Prostate gland (tissue), 2 donors: ENCODE measurements around the gene CRACR2A. TPM values are rescaled to one million over a fixed set of nuclear protein-coding genes. Genes with fewer than 3 reads are reported as not detected.

Source experiments
- DNase-seq: peaks from one replicate; pipeline ENCODE4 v3.0.0-alpha.2; 2019; ENCODE audit warnings: low spot score
- H3K27ac ChIP-seq, 2 donors: fragments of 200-600 bp; sonication (generic); 2 replicates each; pipeline ENCODE4 v1.5.1; 2017 to 2019
- H3K27me3 ChIP-seq: fragments of 200-600 bp; sonication (generic); replicated peaks from 2 replicates; pipeline ENCODE4 v1.5.1; 2019; ENCODE audit not compliant: insufficient read depth
- H3K36me3 ChIP-seq, 2 donors: fragments of 200-600 bp; sonication (generic); 1 replicate in 1 of 2; 2 replicates in 1 of 2; pipeline versions ENCODE4 v1.5.1 to v1.8.1; 2017 to 2019
- H3K4me1 ChIP-seq: fragments of 200-600 bp; sonication (generic); replicated peaks from 2 replicates; pipeline ENCODE4 v1.5.1; 2019
- H3K4me3 ChIP-seq, 2 donors: fragments of 200-600 bp; sonication (generic); 2 replicates each; pipeline ENCODE4 v1.5.1; 2017 to 2019
- H3K9me3 ChIP-seq: fragments of 200-600 bp; sonication (generic); 2 replicates; pipeline ENCODE4 v1.5.1; 2017
- POLR2A ChIP-seq: fragments of 450-650 bp; IDR thresholded peaks from one replicate; pipeline ENCODE4 v1.6.1; 2016; ENCODE audit warnings: antibody characterized with exemption, mild to moderate bottlenecking
- POLR2AphosphoS5 ChIP-seq: sonication (generic); formaldehyde crosslinking; IDR thresholded peaks from one replicate; pipeline ENCODE4 v1.6.1; 2017; ENCODE audit warnings: antibody characterized with exemption
- WGBS: methylation state at CpG from one replicate; pipeline ENCODE4 v1.1.5; 2018; 5-methylcytosine and 5-hydroxymethylcytosine counted together
- intact Hi-C: fragments of 100-400 bp; cut with DNase I; formaldehyde crosslinking; loops from one replicate; pipeline ENCODE4 v1.14.2; 2022
- total RNA-seq, 2 donors: library from RNA; depleted of rRNA; stranded (reverse); fragments of >200 nt; gene quantifications; one replicate each; pipeline ENCODE4 v1.1.0, GENCODE V29; 2016
- TF ChIP-seq, protein P1 (sequence below), 4 experiments: fragments of 200-600 bp in 2 of 4; fragments of 450-650 bp in 2 of 4; sonication (generic) in 2 of 4; IDR thresholded peaks; 1 replicate in 3 of 4; 2 replicates in 1 of 4; pipeline ENCODE4 v1.5.1; 2016 to 2019; ENCODE audit warnings: antibody characterized with exemption in 4 of 4, mild to moderate bottlenecking in 2 of 4, moderate library complexity in 2 of 4

The CRACR2A gene
- total RNA-seq, 2 donors from 2014 or later = 21.6 to 39.1 TPM

DNA sequence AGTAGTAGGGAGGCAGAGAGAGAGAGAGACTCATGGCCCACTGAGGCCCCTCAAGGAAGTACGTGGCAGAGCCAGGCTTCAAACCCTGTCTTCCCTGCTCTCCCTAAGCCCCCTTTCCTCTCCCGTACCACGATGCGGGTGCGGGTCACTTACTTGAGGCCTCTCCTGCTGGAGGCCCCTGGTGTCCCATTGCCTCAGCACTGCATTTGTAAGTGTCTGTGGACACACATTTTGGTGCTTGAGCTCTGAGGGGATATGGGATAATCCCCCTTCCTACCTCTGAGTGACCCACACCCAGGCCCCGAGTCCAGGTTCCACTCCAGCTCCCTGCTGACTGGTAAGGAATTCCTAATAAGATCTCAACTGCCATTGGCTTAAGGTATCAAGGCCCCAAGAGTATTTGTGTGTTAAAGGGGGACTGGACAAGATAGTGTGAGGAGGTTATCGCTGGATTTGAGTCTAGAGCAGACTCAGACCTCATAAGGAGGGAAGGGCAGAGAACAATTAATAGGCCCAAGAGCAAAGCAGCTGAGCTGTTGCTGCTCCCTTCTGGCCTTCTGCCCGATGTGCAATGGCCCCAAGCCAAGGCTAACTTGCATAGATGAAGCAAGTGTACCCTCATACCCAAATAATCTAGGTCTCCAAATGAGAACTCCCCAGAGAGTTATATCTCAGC is 71.9 kb downstream of the CRACR2A start:
- WGBS = 60% methylated on average over 8 of the region's 8 CpGs
- intact Hi-C loops = no loop called here
- H3K9me3 ChIP-seq = no peaks in the 10 kb centered on the region
- H3K27me3 ChIP-seq = no peaks in the 10 kb centered on the region
- DNase-seq = peak; percentile 56
- no peaks in the 10 kb centered on the region for H3K36me3 ChIP-seq
- no peak overlapping the region for H3K4me3 ChIP-seq
- H3K27ac ChIP-seq = peak overlapping the region in 1 of 2 donors; percentile 30
- peaks cover 3% of the 10 kb centered on the region for H3K4me1 ChIP-seq
- TF ChIP-seq POLR2A (no peak), POLR2AphosphoS5 (no peak)
- TF ChIP-seq, protein P1, sequence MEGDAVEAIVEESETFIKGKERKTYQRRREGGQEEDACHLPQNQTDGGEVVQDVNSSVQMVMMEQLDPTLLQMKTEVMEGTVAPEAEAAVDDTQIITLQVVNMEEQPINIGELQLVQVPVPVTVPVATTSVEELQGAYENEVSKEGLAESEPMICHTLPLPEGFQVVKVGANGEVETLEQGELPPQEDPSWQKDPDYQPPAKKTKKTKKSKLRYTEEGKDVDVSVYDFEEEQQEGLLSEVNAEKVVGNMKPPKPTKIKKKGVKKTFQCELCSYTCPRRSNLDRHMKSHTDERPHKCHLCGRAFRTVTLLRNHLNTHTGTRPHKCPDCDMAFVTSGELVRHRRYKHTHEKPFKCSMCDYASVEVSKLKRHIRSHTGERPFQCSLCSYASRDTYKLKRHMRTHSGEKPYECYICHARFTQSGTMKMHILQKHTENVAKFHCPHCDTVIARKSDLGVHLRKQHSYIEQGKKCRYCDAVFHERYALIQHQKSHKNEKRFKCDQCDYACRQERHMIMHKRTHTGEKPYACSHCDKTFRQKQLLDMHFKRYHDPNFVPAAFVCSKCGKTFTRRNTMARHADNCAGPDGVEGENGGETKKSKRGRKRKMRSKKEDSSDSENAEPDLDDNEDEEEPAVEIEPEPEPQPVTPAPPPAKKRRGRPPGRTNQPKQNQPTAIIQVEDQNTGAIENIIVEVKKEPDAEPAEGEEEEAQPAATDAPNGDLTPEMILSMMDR (IDR thresholded peaks at IDR 0.05) = peak in 2 of 4 experiments; percentile 15

DNA sequence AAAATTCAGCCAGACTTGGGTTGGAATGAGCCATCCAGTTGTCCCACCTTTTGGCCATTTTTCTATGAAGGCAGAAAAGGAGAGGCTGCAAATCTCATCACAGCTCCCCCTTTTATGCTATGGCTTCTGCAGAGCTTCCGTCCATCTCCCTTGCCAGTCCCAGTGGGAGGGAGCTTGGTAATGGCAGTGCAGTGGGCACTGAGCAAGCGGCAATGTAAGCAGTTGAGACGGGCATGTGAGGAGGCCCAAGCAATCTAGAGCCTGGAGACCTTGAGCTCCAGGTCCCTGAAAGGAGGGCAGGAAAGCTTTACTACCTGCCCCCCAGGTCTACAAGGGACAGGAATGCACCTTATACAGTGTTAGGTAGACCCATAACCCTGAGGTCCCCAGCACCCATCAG is 73.1 kb downstream of the CRACR2A start:
- no peak for DNase-seq
- 83% methylated on average over 3 of the region's 3 CpGs for WGBS
- Histone ChIP-seq H3K9me3 (no peaks in the 10 kb centered on the region), H3K27ac (no peak overlapping the region), H3K36me3 (no peaks in the 10 kb centered on the region), H3K4me1 (peaks cover 3% of the 10 kb centered on the region), H3K4me3 (no peak overlapping the region), H3K27me3 (no peaks in the 10 kb centered on the region)
- TF ChIP-seq POLR2A (no peak), POLR2AphosphoS5 (no peak)
- TF ChIP-seq, protein P1 (IDR thresholded peaks at IDR 0.05) = no peak
- intact Hi-C loops = no loop called here

DNA sequence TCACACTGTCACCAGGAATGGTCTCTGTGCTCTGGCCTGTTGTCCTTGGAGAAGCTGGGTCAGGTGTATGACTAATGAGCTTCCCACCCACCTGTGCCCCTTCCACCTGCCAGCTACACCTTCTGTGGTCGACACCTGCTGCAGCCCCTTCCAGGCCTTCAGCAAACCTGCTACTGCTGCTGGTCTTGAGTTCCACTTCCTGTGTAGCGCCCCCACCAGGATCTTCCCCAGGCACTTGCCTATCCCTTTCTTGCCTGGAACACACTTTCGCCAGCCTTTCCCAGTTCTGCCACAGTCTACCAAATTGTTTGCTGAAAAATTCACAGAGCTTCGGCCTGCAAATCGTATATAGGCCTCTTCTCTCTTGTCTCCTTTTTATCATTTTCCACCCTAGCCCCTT is 75.3 kb downstream of the CRACR2A start:
- intact Hi-C loops = no loop called here
- 96% methylated on average over 5 of the region's 5 CpGs for WGBS
- Histone ChIP-seq H3K9me3 (no peaks in the 10 kb centered on the region), H3K36me3 (peaks cover 0 to 3% of the 10 kb centered on the region in 2 donors), H3K4me3 (no peak overlapping the region), H3K27me3 (no peaks in the 10 kb centered on the region), H3K27ac (no peak overlapping the region), H3K4me1 (peaks cover 3% of the 10 kb centered on the region)
- no peak for DNase-seq
- TF ChIP-seq, protein P1 (IDR thresholded peaks at IDR 0.05) = no peak
- TF ChIP-seq POLR2A (no peak), POLR2AphosphoS5 (no peak)

DNA sequence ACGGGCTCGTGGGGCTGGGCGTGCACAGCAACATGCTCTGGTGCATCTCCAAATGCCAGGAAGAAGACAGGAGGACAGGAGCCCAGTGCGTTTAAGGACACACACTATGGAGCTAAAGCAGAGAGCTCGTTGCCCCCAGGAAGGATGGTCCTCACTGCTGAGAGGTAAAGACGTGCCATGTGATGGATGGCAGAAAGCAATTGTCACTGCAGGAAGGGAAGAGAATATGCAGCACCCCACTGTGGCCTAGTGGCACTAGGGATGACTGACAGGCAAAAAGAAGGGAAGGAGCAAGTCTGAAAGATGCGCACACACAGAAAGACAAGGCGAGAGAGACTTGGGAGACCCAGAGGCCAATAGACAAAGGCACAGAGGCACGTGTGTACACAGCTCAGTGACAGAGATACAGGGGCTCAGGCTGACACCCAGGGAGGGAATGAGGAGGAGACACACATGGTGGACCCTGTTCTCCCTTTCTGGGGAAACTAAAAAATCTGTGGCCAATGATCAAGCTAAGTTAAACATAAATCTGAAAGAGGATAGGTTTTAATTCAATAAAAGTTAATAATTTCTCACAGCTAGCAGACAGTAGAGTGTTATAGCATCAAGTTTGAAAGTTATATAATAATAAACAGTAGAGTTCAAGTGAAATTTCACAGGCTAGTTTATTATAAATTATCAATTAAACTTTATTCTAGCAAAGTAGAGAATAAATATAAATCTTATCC is 78.8 kb downstream of the CRACR2A start:
- no peak overlapping the region for H3K27ac ChIP-seq
- H3K36me3 ChIP-seq = peaks cover 0 to 3% of the 10 kb centered on the region in 2 donors
- no peaks in the 10 kb centered on the region for H3K4me1 ChIP-seq
- intact Hi-C loops = no loop called here
- H3K4me3 ChIP-seq = no peak overlapping the region
- no peaks in the 10 kb centered on the region for H3K27me3 ChIP-seq
- H3K9me3 ChIP-seq = no peaks in the 10 kb centered on the region
- TF ChIP-seq POLR2AphosphoS5 (no peak), POLR2A (no peak)
- TF ChIP-seq, protein P1 (IDR thresholded peaks at IDR 0.05) = no peak
- no peak for DNase-seq
- 89% methylated on average over 9 of the region's 9 CpGs for WGBS

DNA sequence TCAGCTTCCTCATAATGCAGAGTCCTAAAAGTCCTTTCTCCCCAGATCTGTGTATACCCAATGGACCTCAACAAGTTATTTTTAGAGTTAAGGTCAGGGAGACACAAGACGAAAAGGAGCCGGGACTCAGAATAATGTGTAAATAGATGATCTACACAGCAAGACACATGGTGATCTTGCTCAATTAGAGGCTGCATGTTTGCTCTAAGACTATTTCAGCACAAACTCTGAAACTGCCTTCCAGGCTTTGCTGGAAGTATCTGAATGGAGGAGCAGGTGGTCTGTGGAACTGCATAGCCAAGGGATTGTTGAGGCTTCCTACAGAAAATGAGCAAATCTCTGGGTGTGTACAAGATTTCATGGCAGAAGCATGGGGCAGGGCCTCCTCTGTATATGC is 80.8 kb downstream of the CRACR2A start:
- intact Hi-C loops = no loop called here
- 75% methylated on average over 2 of the region's 2 CpGs for WGBS
- no peak overlapping the region for H3K27ac ChIP-seq

More for the DNA sequence above, 80.8 kb downstream of the CRACR2A start:
- Histone ChIP-seq H3K9me3 (no peaks in the 10 kb centered on the region), H3K4me1 (no peaks in the 10 kb centered on the region), H3K36me3 (peaks cover 0 to 3% of the 10 kb centered on the region in 2 donors), H3K4me3 (no peak overlapping the region), H3K27me3 (no peaks in the 10 kb centered on the region)
- TF ChIP-seq POLR2A (no peak), POLR2AphosphoS5 (no peak)
- TF ChIP-seq, protein P1 (IDR thresholded peaks at IDR 0.05) = no peak
- no peak for DNase-seq
